Sigmoid colon (tissue), 7 donors: ENCODE measurements around the gene DNER. TPM values are rescaled to one million over a fixed set of nuclear protein-coding genes. Genes with fewer than 3 reads are reported as not detected.
"Not testable (repeated sequence)": the region's sequence is repeated elsewhere in the genome, so short reads cannot be mapped to it uniquely, and the experiment has no call there.

Source experiments
- DNase-seq: peaks from one replicate; pipeline ENCODE4 v3.0.0-alpha.2; 2019
- H3K27ac ChIP-seq, 4 donors: fragments of 200-600 bp; sonication (generic); one replicate each; pipeline ENCODE4 v1.5.1; 2016 to 2019; ENCODE audit warnings: mild to moderate bottlenecking in 1 of 4
- H3K27me3 ChIP-seq, 3 donors: fragments of 200-600 bp; sonication (generic); one replicate each; pipeline ENCODE4 v1.5.1; 2019; ENCODE audit warnings: mild to moderate bottlenecking in 1 of 3
- H3K36me3 ChIP-seq, 4 donors: fragments of 200-600 bp; sonication (generic); one replicate each; pipeline ENCODE4 v1.5.1; 2016 to 2019
- H3K4me1 ChIP-seq, 4 donors: fragments of 200-600 bp; sonication (generic); one replicate each; pipeline ENCODE4 v1.5.1; 2017 to 2019
- H3K4me3 ChIP-seq, 4 donors: fragments of 200-600 bp; sonication (generic); one replicate each; pipeline ENCODE4 v1.5.1; 2017 to 2019; ENCODE audit warnings: mild to moderate bottlenecking in 2 of 4, moderate library complexity in 1 of 4
- H3K9me3 ChIP-seq, 4 donors: fragments of 200-600 bp in 3 of 4; sonication (generic) in 3 of 4; one replicate each; pipeline versions ENCODE4 v1.5.1 to v1.6.1; 2013 to 2019
- CTCF ChIP-seq, 4 experiments: fragments of 450-650 bp in 3 of 4; fragments of 200-600 bp in 1 of 4; IDR thresholded peaks; one replicate each; pipeline ENCODE4 v1.5.1; 2016 to 2019; ENCODE audit warnings: antibody characterized with exemption in 4 of 4, mild to moderate bottlenecking in 3 of 4, moderate library complexity in 2 of 4
- EP300 ChIP-seq, 4 donors: sonication (generic); formaldehyde crosslinking; IDR thresholded peaks; one replicate each; pipeline ENCODE4 v1.6.1; 2017; ENCODE audit warnings: antibody characterized with exemption in 4 of 4
- POLR2A ChIP-seq, 2 donors: fragments of 450-650 bp; IDR thresholded peaks; one replicate each; pipeline ENCODE4 v1.6.1; 2016; ENCODE audit warnings: antibody characterized with exemption in 2 of 2, mild to moderate bottlenecking in 2 of 2, moderate library complexity in 2 of 2
- POLR2AphosphoS5 ChIP-seq, 4 donors: sonication (generic); formaldehyde crosslinking; IDR thresholded peaks; one replicate each; pipeline ENCODE4 v1.6.1; 2017; ENCODE audit warnings: antibody characterized with exemption in 4 of 4
- WGBS, 2 donors: extraction: QIAGEN DNeasy Blood & Tissue Kit; methylation state at CpG; one replicate each; pipeline ENCODE4 v1.1.7; 2013; 5-methylcytosine and 5-hydroxymethylcytosine counted together
- intact Hi-C: fragments of 100-400 bp; cut with DNase I; formaldehyde crosslinking; loops from one replicate; pipeline ENCODE4 v1.15.1; 2023
- polyA plus RNA-seq, 3 donors: library from polyadenylated mRNA; stranded (reverse); fragments of 200-250 nt; gene quantifications; one replicate each; pipeline ENCODE4 v1.2.3, GENCODE V29; 2013
- total RNA-seq, 4 donors: library from RNA; depleted of rRNA; stranded (reverse); fragments of >200 nt; gene quantifications; one replicate each; pipeline ENCODE4 v1.1.0, GENCODE V29; 2016
- donor health status: healthy with polysubstance abuse.
- donor health status: Bipolar disorder and iron deficiency.
- donor health status: healthy.

Gene DNER
- total and polyA plus RNA-seq, 7 donors, result 2.7 to 17.7 (median 9.9) TPM; not detected in 1

- no peak overlapping the region for H3K27ac ChIP-seq
Measured at GRCh38 chr2:229726643-229727042, 12.3 kb upstream of the DNER start.

GRCh38 chr2:229725716-229726574, 11.6 kb upstream of the DNER start:
- WGBS, 2 donors, result 49 to 72% methylated on average over 7 of the region's 7 CpGs
- intact Hi-C loops, result no loop called here
- no peak for DNase-seq

More at GRCh38 chr2:229726643-229727042, 12.3 kb upstream of the DNER start:
- Histone ChIP-seq H3K27me3 (no peaks in the 10 kb centered on the region), H3K36me3 (no peaks in the 10 kb centered on the region), H3K9me3 (no peaks in the 10 kb centered on the region), H3K4me1 (no peaks in the 10 kb centered on the region), H3K4me3 (no peak overlapping the region)
- 93% methylated on average over 2 of the region's 2 CpGs for WGBS, 2 donors
- TF ChIP-seq EP300 (IDR thresholded peaks at IDR 0.05) (no peak), POLR2AphosphoS5 (IDR thresholded peaks at IDR 0.05) (no peak), CTCF (IDR thresholded peaks at IDR 0.05) (no peak), POLR2A (IDR thresholded peaks at IDR 0.05) (no peak)
- no peak for DNase-seq
- intact Hi-C loops, result no loop called here

GRCh38 chr2:229723192-229723591, 8.8 kb upstream of the DNER start:
- intact Hi-C loops, DNase-seq, H3K36me3 ChIP-seq, H3K27ac ChIP-seq, H3K9me3 ChIP-seq, H3K4me3 ChIP-seq, H3K4me1 ChIP-seq: not testable (repeated sequence)
- WGBS, 2 donors, result 72 to 82% methylated on average over 3 of the region's 3 CpGs
- peaks cover 0 to 19% (median 0%) of the 10 kb centered on the region in 3 donors for H3K27me3 ChIP-seq

More at GRCh38 chr2:229725716-229726574, 11.6 kb upstream of the DNER start:
- Histone ChIP-seq H3K4me3 (no peak overlapping the region), H3K9me3 (no peaks in the 10 kb centered on the region), H3K36me3 (no peaks in the 10 kb centered on the region), H3K27me3 (no peaks in the 10 kb centered on the region), H3K27ac (no peak overlapping the region), H3K4me1 (no peaks in the 10 kb centered on the region)
- no peak for TF ChIP-seq POLR2A (IDR thresholded peaks at IDR 0.05)
- TF ChIP-seq EP300 (IDR thresholded peaks at IDR 0.05), result no peak
- TF ChIP-seq POLR2AphosphoS5 (IDR thresholded peaks at IDR 0.05), result no peak

GRCh38 chr2:229719926-229720647, 5.7 kb upstream of the DNER start:
- WGBS, 2 donors, result 54 to 66% methylated on average over 3 of the region's 3 CpGs
- Histone ChIP-seq H3K27me3 (peaks cover 0 to 50% (median 22%) of the 10 kb centered on the region in 3 donors), H3K9me3 (no peaks in the 10 kb centered on the region), H3K36me3 (no peaks in the 10 kb centered on the region), H3K4me3 (no peak overlapping the region), H3K27ac (no peak overlapping the region), H3K4me1 (peaks cover 0 to 4% (median 4%) of the 10 kb centered on the region in 4 donors)
- TF ChIP-seq EP300 (IDR thresholded peaks at IDR 0.05) (no peak), POLR2AphosphoS5 (IDR thresholded peaks at IDR 0.05) (no peak), CTCF (IDR thresholded peaks at IDR 0.05) (no peak), POLR2A (IDR thresholded peaks at IDR 0.05) (no peak)
- intact Hi-C loops, result no loop called here
- no peak for DNase-seq

- WGBS, 2 donors, result 33 to 47% methylated on average over 2 of the region's 2 CpGs
- peaks cover 19 to 70% (median 40%) of the 10 kb centered on the region in 3 donors for H3K27me3 ChIP-seq
Measured at GRCh38 chr2:229718057-229718456, 3.7 kb upstream of the DNER start.

More at GRCh38 chr2:229718057-229718456, 3.7 kb upstream of the DNER start:
- Histone ChIP-seq H3K9me3 (no peaks in the 10 kb centered on the region), H3K4me3 (no peak overlapping the region), H3K4me1 (peaks cover 0 to 24% (median 21%) of the 10 kb centered on the region in 4 donors), H3K36me3 (no peaks in the 10 kb centered on the region), H3K27ac (no peak overlapping the region)
- intact Hi-C loops, result no loop called here
- DNase-seq, result no peak
- TF ChIP-seq CTCF (IDR thresholded peaks at IDR 0.05) (no peak), POLR2A (IDR thresholded peaks at IDR 0.05) (no peak), POLR2AphosphoS5 (IDR thresholded peaks at IDR 0.05) (no peak), EP300 (IDR thresholded peaks at IDR 0.05) (no peak)
